ENCODE data around the gene HTRA2.
A peak's percentile ranks its signal among the peaks of the same experiment; 100 is the strongest.

HTRA2 gene

GRCh38 chr2:74500578-74500946 lies 29.2 kb upstream of the HTRA2 start:
- DNase-seq, result no peak

GRCh38 chr2:74501335-74502071 lies 28.2 kb upstream of the HTRA2 start:
- no peak for DNase-seq

GRCh38 chr2:74502147-74502719 lies 27.5 kb upstream of the HTRA2 start:
- DNase-seq, result no peak

GRCh38 chr2:74502720-74503505 lies 26.8 kb upstream of the HTRA2 start:
- DNase-seq, result no peak

- DNase-seq, result no peak
Observed at GRCh38 chr2:74503506-74504475, 25.9 kb upstream of the HTRA2 start.

- no peak for DNase-seq
Observed at GRCh38 chr2:74504591-74504990, 25.1 kb upstream of the HTRA2 start.

- DNase-seq, result no peak
Observed at GRCh38 chr2:74505448-74506246, 24.1 kb upstream of the HTRA2 start.

GRCh38 chr2:74507145-74507925 lies 22.4 kb upstream of the HTRA2 start, which contains the start of gene PCGF1:
TSS of gene PCGF1 (minus strand) at chr2:74507695. CDS start at chr2:74507668, 27 bp downstream.
- DNase-seq, result peak; percentile 97

GRCh38 chr2:74507926-74508520 lies 21.7 kb upstream of the HTRA2 start:
- no peak for DNase-seq

GRCh38 chr2:74510272-74510671 lies 19.5 kb upstream of the HTRA2 start:
- no peak for DNase-seq

- no peak for DNase-seq
Observed at GRCh38 chr2:74511104-74511989, 18.4 kb upstream of the HTRA2 start.

GRCh38 chr2:74512744-74513604 lies 16.8 kb upstream of the HTRA2 start:
- no peak for DNase-seq

GRCh38 chr2:74513605-74514367 lies 15.9 kb upstream of the HTRA2 start:
- DNase-seq, result no peak

- DNase-seq, result no peak
Observed at GRCh38 chr2:74514368-74515270, 15.1 kb upstream of the HTRA2 start, which contains the start of gene TLX2. TSS of gene TLX2 (plus strand) at chr2:74514450. CDS start at chr2:74514807, 357 bp downstream.

- no peak for DNase-seq
Observed at GRCh38 chr2:74515271-74515980, 14.3 kb upstream of the HTRA2 start.

All from central memory CD4-positive, alpha-beta T cell (primary cell).